C4-2B (cell line): ENCODE data around the gene HYAL2.

Experiments
- CTCF ChIP-seq: fragments of 450-650 bp; conservative IDR thresholded peaks from 2 replicates; pipeline ENCODE4 v1.5.1; 2017; ENCODE audit warnings: mild to moderate bottlenecking
- ZFX ChIP-seq: fragments of 450-650 bp; IDR thresholded peaks from 2 replicates; pipeline ENCODE4 v1.6.1; 2017

- TF ChIP-seq CTCF (no peak), ZFX (no peak)
Measured at GRCh38 chr3:50356553-50356952, 34.0 kb upstream of the HYAL2 start.
